ENCODE results near the gene IL17B.

- TF ChIP-seq CTCF (IDR thresholded peaks at IDR 0.05; ENCODE audit: low read length) = no peak
- TF ChIP-seq EZH2 (optimal IDR thresholded peaks at IDR 0.05; ENCODE audit: low read depth, low read length) = no peak
Observed at GRCh38 chr5:149362541-149362940, 16.6 kb downstream of the IL17B start.
